Common myeloid progenitor, CD34-positive (primary cell): ENCODE measurements around the gene ABCA13.

Experiments
- CTCF ChIA-PET: fragments of 350-600 bp; sonication (Branson Sonifier 250); formaldehyde crosslinking; loops from one replicate; lab custom pipeline; 2021; ENCODE audit warnings: antibody characterized with exemption; lab: Charles Lee
- POLR2A ChIA-PET: fragments of 350-600 bp; sonication (Branson Sonifier 250); formaldehyde crosslinking; loops from one replicate; lab custom pipeline; 2021; ENCODE audit warnings: antibody characterized with exemption; lab: Charles Lee
- DNase-seq, 3 donors: peaks; one replicate each; pipeline versions ENCODE4 v3.0.0 to v3.0.0-alpha.2; 2013
- H3K27ac ChIP-seq, 2 experiments: 1 replicate in 1 of 2; 2 replicates in 1 of 2; pipeline ENCODE4 v1.7.0; 2013; ENCODE audit warnings: inconsistent platforms in 2 of 2, low read length in 2 of 2, mild to moderate bottlenecking in 2 of 2, low read depth in 1 of 2, moderate library complexity in 1 of 2; ENCODE audit not compliant: severe bottlenecking in 2 of 2, insufficient read depth in 1 of 2, poor library complexity in 1 of 2
- H3K27me3 ChIP-seq, 5 experiments: replicated peaks in 2 of 5; 1 replicate in 3 of 5; 2 replicates in 2 of 5; pipeline versions ENCODE4 v1.6.1 to v1.7.0; 2013; ENCODE audit warnings: low read length in 4 of 5, mild to moderate bottlenecking in 2 of 5, moderate library complexity in 2 of 5, inconsistent platforms in 1 of 5; ENCODE audit not compliant: insufficient read depth in 5 of 5, control insufficient read depth in 4 of 5
- H3K36me3 ChIP-seq, 4 experiments: 1 replicate in 2 of 4; 2 replicates in 2 of 4; pipeline versions ENCODE4 v1.6.1 to v1.7.0; 2013; ENCODE audit warnings: low read length in 3 of 4, control low read depth in 1 of 4, mild to moderate bottlenecking in 1 of 4; ENCODE audit not compliant: control insufficient read depth in 4 of 4, insufficient read depth in 4 of 4
- H3K4me1 ChIP-seq, 4 experiments: 1 replicate in 3 of 4; 2 replicates in 1 of 4; pipeline versions ENCODE4 v1.6.1 to v1.7.1; 2013; ENCODE audit warnings: low read length in 3 of 4, mild to moderate bottlenecking in 3 of 4, control low read depth in 1 of 4, inconsistent platforms in 1 of 4, moderate library complexity in 1 of 4; ENCODE audit not compliant: control insufficient read depth in 4 of 4, insufficient read depth in 4 of 4; ENCODE audit errors: control extremely low read depth in 1 of 4
- H3K4me3 ChIP-seq, 7 experiments: 1 replicate in 4 of 7; 2 replicates in 3 of 7; pipeline versions ENCODE4 v1.5.1 to v1.7.0; 2013; ENCODE audit warnings: mild to moderate bottlenecking in 7 of 7, low read length in 6 of 7, moderate library complexity in 6 of 7, inconsistent platforms in 2 of 7, low read depth in 2 of 7, control low read depth in 1 of 7; ENCODE audit not compliant: insufficient read depth in 4 of 7, control insufficient read depth in 1 of 7; ENCODE audit errors: extremely low read depth in 1 of 7
- H3K9me3 ChIP-seq, 5 experiments: 1 replicate in 4 of 5; 2 replicates in 1 of 5; pipeline versions ENCODE4 v1.6.1 to v1.7.1; 2013; ENCODE audit warnings: low read length in 4 of 5, mild to moderate bottlenecking in 2 of 5, inconsistent platforms in 1 of 5, low read depth in 1 of 5, moderate library complexity in 1 of 5; ENCODE audit not compliant: control insufficient read depth in 4 of 5, insufficient read depth in 2 of 5; ENCODE audit errors: control extremely low read depth in 1 of 5
- WGBS: methylation state at CpG from one replicate; pipeline ENCODE4 v1.1.5; 2013; ENCODE audit not compliant: insufficient coverage; 5-methylcytosine and 5-hydroxymethylcytosine counted together

ABCA13 gene

DNA sequence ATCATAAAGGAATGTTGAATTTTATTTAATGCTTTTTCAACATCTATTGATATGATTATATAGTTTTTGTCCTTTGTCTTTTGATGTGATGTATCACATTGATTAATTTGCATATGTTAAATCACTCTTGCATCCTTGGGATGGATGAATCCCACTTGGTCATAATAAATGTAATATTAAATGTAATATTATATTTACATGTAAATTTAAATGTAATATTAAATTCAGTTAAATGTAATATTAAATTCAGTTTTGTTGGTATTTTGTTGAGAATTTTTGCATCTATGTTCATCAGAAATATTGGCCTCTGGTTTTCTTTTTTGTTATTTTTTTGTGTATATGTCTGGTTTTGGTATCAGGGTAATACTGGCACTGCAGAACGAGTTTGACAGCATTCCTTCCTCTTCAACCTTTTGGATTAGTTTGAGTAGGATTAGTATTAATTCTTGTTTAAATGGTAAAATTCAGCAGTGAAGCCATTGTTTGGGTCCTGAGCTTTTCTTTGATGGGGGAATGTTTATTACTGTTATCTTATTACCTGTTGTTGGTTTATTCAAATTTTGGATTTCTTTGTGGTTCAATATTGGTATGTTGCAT lies 37.8 kb downstream of the ABCA13 start:
- no peak for DNase-seq
- no peak overlapping the region for H3K27ac ChIP-seq
- POLR2A ChIA-PET = no interaction called here
- H3K4me3 ChIP-seq = no peak overlapping the region
- CTCF ChIA-PET = no interaction called here
- no peaks in the 10 kb centered on the region for H3K4me1 ChIP-seq
- no CpG with 5 or more reads among the region's 1 CpG for WGBS
- peaks cover 0 to 10% (median 0%) of the 10 kb centered on the region in 5 experiments for H3K9me3 ChIP-seq
- no peaks in the 10 kb centered on the region for H3K36me3 ChIP-seq
- H3K27me3 ChIP-seq = no peaks in the 10 kb centered on the region

DNA sequence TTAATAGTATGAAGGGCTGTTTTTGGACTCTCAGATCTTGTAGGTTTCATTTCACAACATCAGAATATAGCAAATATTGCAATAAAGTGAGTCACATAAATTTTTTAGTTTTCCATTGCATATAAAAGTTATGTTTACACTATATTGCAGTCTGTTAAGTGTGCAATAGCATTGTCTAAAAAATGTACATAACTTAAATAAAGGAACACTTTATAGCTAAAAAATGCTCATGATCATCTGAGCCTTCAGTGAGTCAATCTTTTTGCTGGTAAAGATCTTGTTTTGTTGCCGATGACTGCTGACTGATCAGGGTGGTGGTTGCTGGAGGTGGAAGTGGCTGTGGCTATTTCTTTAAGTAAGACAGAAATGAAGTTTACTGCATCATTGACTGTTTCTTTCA lies 42.0 kb downstream of the ABCA13 start:
- Histone ChIP-seq H3K36me3 (no peaks in the 10 kb centered on the region), H3K27ac (no peak overlapping the region), H3K9me3 (peaks cover 0 to 12% (median 0%) of the 10 kb centered on the region in 5 experiments), H3K4me1 (no peaks in the 10 kb centered on the region), H3K27me3 (no peaks in the 10 kb centered on the region), H3K4me3 (no peak overlapping the region)
- no peak for DNase-seq
- WGBS = 100% methylated on average over 1 of the region's 1 CpG
- POLR2A ChIA-PET = no interaction called here
- CTCF ChIA-PET = no interaction called here

DNA sequence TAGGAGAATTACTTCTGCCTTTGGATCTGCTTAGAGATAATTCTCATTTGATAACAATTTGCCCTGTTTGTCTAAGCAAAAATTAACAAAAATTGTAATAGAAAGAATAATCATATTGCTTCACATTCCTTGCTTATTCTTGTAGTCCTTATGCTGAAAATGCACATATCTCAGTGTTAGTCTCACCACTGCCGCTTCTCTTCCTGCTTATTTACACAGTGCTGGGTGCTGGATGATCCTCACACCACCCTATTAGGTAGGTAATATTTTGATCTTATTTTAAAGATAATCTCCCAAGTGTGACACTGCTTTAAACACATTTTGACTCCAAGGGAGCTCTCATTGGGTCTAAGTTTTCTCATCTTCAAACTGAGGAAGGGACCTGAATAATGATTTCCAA lies 46.0 kb downstream of the ABCA13 start:
- ChIA-PET CTCF (interaction anchor here (0.6 kb wide), 1 partner anchor 44 kb away, joined by 3 read pairs; no protein-coding TSS in a partner anchor), POLR2A (no interaction called here)
- H3K4me3 ChIP-seq = no peak overlapping the region
- peaks cover 0 to 2% (median 0%) of the 10 kb centered on the region in 5 experiments for H3K9me3 ChIP-seq
- WGBS = no CpG with 5 or more reads among the region's 1 CpG
- no peak overlapping the region for H3K27ac ChIP-seq
- H3K36me3 ChIP-seq = no peaks in the 10 kb centered on the region
- no peak for DNase-seq
- H3K4me1 ChIP-seq = no peaks in the 10 kb centered on the region
- H3K27me3 ChIP-seq = peaks cover 0 to 2% (median 0%) of the 10 kb centered on the region in 5 experiments

DNA sequence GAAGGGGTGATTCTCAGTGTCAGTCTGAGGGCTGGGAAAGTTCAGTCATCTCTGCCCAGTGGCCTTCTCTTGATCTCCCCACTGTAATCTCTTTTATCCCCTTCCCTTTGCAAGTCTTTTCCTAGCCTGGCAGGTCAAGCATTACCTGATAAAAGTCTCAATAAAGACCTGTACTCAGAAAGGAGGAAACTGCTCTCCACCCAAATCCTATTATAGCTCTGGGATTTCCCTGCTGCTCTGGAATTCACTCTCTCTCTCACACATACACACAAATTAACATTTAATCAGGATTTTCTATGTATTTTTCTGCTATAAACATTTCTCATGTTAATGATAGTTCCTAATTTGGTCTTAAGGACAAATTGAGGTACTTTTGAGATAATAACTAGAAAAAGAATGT lies 46.5 kb downstream of the ABCA13 start:
- CTCF ChIA-PET = interaction anchor here (0.6 kb wide), 1 partner anchor 44 kb away, joined by 3 read pairs; no protein-coding TSS in a partner anchor
- no peaks in the 10 kb centered on the region for H3K4me1 ChIP-seq

DNA sequence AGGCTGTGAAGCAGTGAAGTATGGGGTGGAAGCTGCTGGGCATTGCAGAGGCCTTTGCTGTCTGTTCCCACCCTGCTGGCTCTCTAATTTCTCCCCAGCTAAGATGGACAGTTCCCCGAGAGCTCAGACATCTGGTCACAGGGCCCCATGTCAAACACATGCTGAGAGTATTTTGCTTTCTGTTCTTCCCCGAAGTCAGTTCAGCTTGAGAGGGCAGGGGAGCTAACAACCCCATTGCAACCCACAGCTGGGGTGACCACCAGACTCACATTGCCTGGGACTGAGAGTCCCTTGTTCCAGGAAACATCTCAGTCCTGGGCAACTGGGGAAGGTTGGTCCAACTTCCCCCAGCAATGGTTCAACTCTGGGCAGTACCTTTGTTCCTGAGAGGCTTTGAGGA lies 52.8 kb downstream of the ABCA13 start:
- WGBS = 100% methylated on average over 2 of the region's 2 CpGs
- CTCF ChIA-PET = no interaction called here

More for the DNA sequence above, 46.5 kb downstream of the ABCA13 start:
- peaks cover 0 to 2% (median 0%) of the 10 kb centered on the region in 5 experiments for H3K27me3 ChIP-seq
- DNase-seq = no peak
- peaks cover 0 to 2% (median 0%) of the 10 kb centered on the region in 5 experiments for H3K9me3 ChIP-seq
- POLR2A ChIA-PET = no interaction called here
- no peaks in the 10 kb centered on the region for H3K36me3 ChIP-seq
- no peak overlapping the region for H3K4me3 ChIP-seq
- H3K27ac ChIP-seq = no peak overlapping the region

DNA sequence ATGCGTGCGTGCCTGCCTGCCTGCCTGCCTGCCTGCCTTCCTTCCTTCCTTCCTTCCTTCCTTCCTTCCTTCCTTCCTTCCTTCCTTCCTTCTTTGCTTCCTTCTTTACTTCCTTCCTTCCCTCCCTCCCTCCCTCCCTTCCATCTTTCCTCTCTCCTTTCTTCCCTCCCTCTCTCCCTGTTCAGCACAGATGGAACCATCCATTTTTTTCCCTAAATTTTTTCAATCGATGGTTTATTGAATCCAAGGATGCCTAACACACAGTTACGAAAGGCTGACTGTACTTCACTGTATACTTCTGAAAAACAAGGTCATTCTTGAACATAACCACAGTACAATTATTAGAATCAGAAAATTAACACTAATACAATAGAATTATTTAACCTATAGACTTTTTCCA lies 53.8 kb downstream of the ABCA13 start:
- Histone ChIP-seq H3K9me3 (peaks cover 0 to 3% (median 0%) of the 10 kb centered on the region in 5 experiments), H3K4me3 (no peak overlapping the region), H3K4me1 (no peaks in the 10 kb centered on the region), H3K27ac (no peak overlapping the region), H3K36me3 (no peaks in the 10 kb centered on the region), H3K27me3 (peaks cover 0 to 2% (median 0%) of the 10 kb centered on the region in 5 experiments)
- ChIA-PET CTCF (no interaction called here), POLR2A (no interaction called here)
- DNase-seq = no peak
- WGBS = 100% methylated on average over 4 of the region's 4 CpGs

More for the DNA sequence above, 52.8 kb downstream of the ABCA13 start:
- Histone ChIP-seq H3K4me3 (no peak overlapping the region), H3K9me3 (peaks cover 0 to 3% (median 0%) of the 10 kb centered on the region in 5 experiments), H3K36me3 (no peaks in the 10 kb centered on the region), H3K27me3 (peaks cover 0 to 2% (median 0%) of the 10 kb centered on the region in 5 experiments), H3K27ac (no peak overlapping the region), H3K4me1 (no peaks in the 10 kb centered on the region)
- POLR2A ChIA-PET = no interaction called here
- no peak for DNase-seq

DNA sequence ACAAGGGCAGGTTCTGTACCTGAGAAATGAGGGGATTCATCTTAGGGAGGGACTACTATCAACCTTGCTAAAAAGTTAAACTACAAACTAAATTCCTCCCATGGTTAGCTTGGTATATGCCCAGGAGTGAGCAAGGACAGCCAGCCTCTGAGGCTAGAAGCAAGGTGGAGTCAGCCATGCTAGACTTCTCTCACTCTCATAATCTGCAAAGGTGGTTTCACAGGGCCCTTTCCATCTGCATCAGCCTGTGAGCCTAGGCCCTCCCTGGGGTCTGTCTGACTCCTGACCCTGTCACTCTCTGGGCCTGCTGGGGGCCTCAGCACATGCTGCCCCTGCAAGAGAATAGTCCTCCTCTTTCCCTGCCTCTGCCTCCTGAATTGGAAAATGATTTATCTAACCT lies 66.1 kb downstream of the ABCA13 start:
- Histone ChIP-seq H3K4me1 (peaks cover 4 to 17% (median 14%) of the 10 kb centered on the region in 4 experiments), H3K36me3 (no peaks in the 10 kb centered on the region), H3K27me3 (no peaks in the 10 kb centered on the region), H3K27ac (no peak overlapping the region), H3K4me3 (no peak overlapping the region), H3K9me3 (peaks cover 2 to 11% (median 5%) of the 10 kb centered on the region in 5 experiments)
- no peak for DNase-seq
- CTCF ChIA-PET = no interaction called here
- POLR2A ChIA-PET = interaction anchor here (0.8 kb wide), 1 partner anchor 1560 kb away, joined by 4 read pairs; no protein-coding TSS in a partner anchor
